Right atrium auricular region (tissue), 2 donors: ENCODE results near the gene GRIN2B. TPM values are rescaled to one million over a fixed set of nuclear protein-coding genes. Genes with fewer than 3 reads are reported as not detected.

Source experiments
- DNase-seq: peaks from one replicate; pipeline ENCODE4 v3.0.0-alpha.2; 2019; ENCODE audit warnings: low spot score
- H3K27ac ChIP-seq, 2 donors: fragments of 200-600 bp; sonication (generic); 1 replicate in 1 of 2; 2 replicates in 1 of 2; pipeline ENCODE4 v1.5.1; 2016 to 2019
- H3K27me3 ChIP-seq, 2 donors: fragments of 200-600 bp; sonication (generic); one replicate each; pipeline versions ENCODE4 v1.5.1 to v1.6.0; 2017 to 2019
- H3K36me3 ChIP-seq: fragments of 200-600 bp; sonication (generic); one replicate; pipeline ENCODE4 v1.5.1; 2016
- H3K4me1 ChIP-seq, 2 donors: fragments of 200-600 bp; sonication (generic); one replicate each; pipeline versions ENCODE4 v1.5.1 to v1.6.0; 2017 to 2019
- H3K4me3 ChIP-seq, 2 donors: fragments of 200-600 bp; sonication (generic); 1 replicate in 1 of 2; 2 replicates in 1 of 2; pipeline ENCODE4 v1.5.1; 2017 to 2019; ENCODE audit warnings: mild to moderate bottlenecking in 1 of 2, moderate library complexity in 1 of 2
- H3K9me3 ChIP-seq, 2 donors: fragments of 200-600 bp; sonication (generic); one replicate each; pipeline ENCODE4 v1.5.1; 2019
- CTCF ChIP-seq, 2 donors: fragments of 200-600 bp; sonication (generic); IDR thresholded peaks; one replicate each; pipeline ENCODE4 v1.5.1; 2019; ENCODE audit warnings: antibody characterized with exemption in 2 of 2
- total RNA-seq, 2 donors: library from RNA; depleted of rRNA; stranded (reverse); fragments of >200 nt; gene quantifications; one replicate each; pipeline ENCODE4 v1.1.0, GENCODE V29; 2016

GRIN2B gene
- total RNA-seq, 2 donors from 2014 or later, result not detected

- no peak for TF ChIP-seq CTCF (IDR thresholded peaks at IDR 0.05)
- Histone ChIP-seq H3K4me3 (no peak overlapping the region), H3K36me3 (no peaks in the 10 kb centered on the region), H3K4me1 (peaks cover 0 to 22% of the 10 kb centered on the region in 2 donors), H3K27me3 (peaks cover 9 to 27% of the 10 kb centered on the region in 2 donors), H3K9me3 (no peaks in the 10 kb centered on the region), H3K27ac (no peak overlapping the region)
- DNase-seq, result no peak
Measured at GRCh38 chr12:13979772-13980378, 1.5 kb downstream of the GRIN2B start.

- no peak overlapping the region for H3K27ac ChIP-seq
- no peak for DNase-seq
- H3K4me1 ChIP-seq, result peaks cover 0 to 22% of the 10 kb centered on the region in 2 donors
- peaks cover 9 to 25% of the 10 kb centered on the region in 2 donors for H3K27me3 ChIP-seq
- no peak for TF ChIP-seq CTCF (IDR thresholded peaks at IDR 0.05)
- no peaks in the 10 kb centered on the region for H3K36me3 ChIP-seq
- H3K9me3 ChIP-seq, result no peaks in the 10 kb centered on the region
- no peak overlapping the region for H3K4me3 ChIP-seq
Measured at GRCh38 chr12:13978876-13979275, 2.5 kb downstream of the GRIN2B start.

GRCh38 chr12:13976880-13977279 lies 4.5 kb downstream of the GRIN2B start:
- no peaks in the 10 kb centered on the region for H3K9me3 ChIP-seq
- TF ChIP-seq CTCF (IDR thresholded peaks at IDR 0.05), result no peak
- no peak overlapping the region for H3K27ac ChIP-seq
- peaks cover 0 to 19% of the 10 kb centered on the region in 2 donors for H3K4me1 ChIP-seq
- peaks cover 0 to 17% of the 10 kb centered on the region in 2 donors for H3K27me3 ChIP-seq
- no peak for DNase-seq
- H3K36me3 ChIP-seq, result no peaks in the 10 kb centered on the region
- no peak overlapping the region for H3K4me3 ChIP-seq

GRCh38 chr12:13976028-13976584 lies 5.3 kb downstream of the GRIN2B start:
- Histone ChIP-seq H3K4me1 (peaks cover 0 to 11% of the 10 kb centered on the region in 2 donors), H3K9me3 (no peaks in the 10 kb centered on the region), H3K36me3 (no peaks in the 10 kb centered on the region), H3K4me3 (no peak overlapping the region), H3K27me3 (peaks cover 0 to 9% of the 10 kb centered on the region in 2 donors), H3K27ac (no peak overlapping the region)
- no peak for DNase-seq
- TF ChIP-seq CTCF (IDR thresholded peaks at IDR 0.05), result no peak

GRCh38 chr12:13973996-13974395 lies 7.4 kb downstream of the GRIN2B start:
- TF ChIP-seq CTCF (IDR thresholded peaks at IDR 0.05), result no peak
- no peak overlapping the region for H3K27ac ChIP-seq
- DNase-seq, result no peak
- no peaks in the 10 kb centered on the region for H3K27me3 ChIP-seq
- no peaks in the 10 kb centered on the region for H3K36me3 ChIP-seq
- no peak overlapping the region for H3K4me3 ChIP-seq
- no peaks in the 10 kb centered on the region for H3K9me3 ChIP-seq
- H3K4me1 ChIP-seq, result no peaks in the 10 kb centered on the region

GRCh38 chr12:13970803-13971202 lies 10.6 kb downstream of the GRIN2B start:
- no peaks in the 10 kb centered on the region for H3K27me3 ChIP-seq
- H3K9me3 ChIP-seq, result no peaks in the 10 kb centered on the region
- no peak for TF ChIP-seq CTCF (IDR thresholded peaks at IDR 0.05)
- no peak overlapping the region for H3K27ac ChIP-seq
- H3K4me3 ChIP-seq, result no peak overlapping the region
- no peaks in the 10 kb centered on the region for H3K36me3 ChIP-seq
- DNase-seq, result no peak
- H3K4me1 ChIP-seq, result no peaks in the 10 kb centered on the region
